ENCODE measurements around the gene GALNT2.

DNA sequence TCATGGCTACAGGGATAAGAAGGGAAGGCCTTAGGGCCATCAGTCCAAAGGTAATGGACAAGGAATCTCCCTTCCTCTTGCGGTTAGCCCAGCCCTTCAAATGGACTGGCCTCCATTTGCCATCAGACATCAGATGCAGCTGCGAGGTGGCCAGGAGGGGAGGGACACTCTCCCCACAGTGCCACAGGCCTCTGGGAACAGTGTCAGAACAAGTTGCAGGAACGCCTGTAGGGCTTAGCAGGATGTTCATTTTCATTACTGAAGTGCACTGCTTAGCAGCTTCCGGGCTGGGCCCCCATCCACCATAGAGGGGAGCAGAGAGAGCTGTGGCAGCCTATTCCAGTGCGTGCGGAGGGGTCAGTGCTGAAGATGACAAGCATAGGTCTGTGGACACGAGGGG, 127.5 kb downstream of the GALNT2 start:
- TF ChIP-seq, protein P1, sequence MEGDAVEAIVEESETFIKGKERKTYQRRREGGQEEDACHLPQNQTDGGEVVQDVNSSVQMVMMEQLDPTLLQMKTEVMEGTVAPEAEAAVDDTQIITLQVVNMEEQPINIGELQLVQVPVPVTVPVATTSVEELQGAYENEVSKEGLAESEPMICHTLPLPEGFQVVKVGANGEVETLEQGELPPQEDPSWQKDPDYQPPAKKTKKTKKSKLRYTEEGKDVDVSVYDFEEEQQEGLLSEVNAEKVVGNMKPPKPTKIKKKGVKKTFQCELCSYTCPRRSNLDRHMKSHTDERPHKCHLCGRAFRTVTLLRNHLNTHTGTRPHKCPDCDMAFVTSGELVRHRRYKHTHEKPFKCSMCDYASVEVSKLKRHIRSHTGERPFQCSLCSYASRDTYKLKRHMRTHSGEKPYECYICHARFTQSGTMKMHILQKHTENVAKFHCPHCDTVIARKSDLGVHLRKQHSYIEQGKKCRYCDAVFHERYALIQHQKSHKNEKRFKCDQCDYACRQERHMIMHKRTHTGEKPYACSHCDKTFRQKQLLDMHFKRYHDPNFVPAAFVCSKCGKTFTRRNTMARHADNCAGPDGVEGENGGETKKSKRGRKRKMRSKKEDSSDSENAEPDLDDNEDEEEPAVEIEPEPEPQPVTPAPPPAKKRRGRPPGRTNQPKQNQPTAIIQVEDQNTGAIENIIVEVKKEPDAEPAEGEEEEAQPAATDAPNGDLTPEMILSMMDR (IDR thresholded peaks at IDR 0.05 in 2 of 3, conservative IDR thresholded peaks at IDR 0.05 in 1 of 3; ENCODE audit: control insufficient read depth in 2 of 3, extremely low read depth in 1 of 3, insufficient read depth in 1 of 3, low read depth in 3 of 3, low read length in 3 of 3): no peak
- TF ChIP-seq NFIC (IDR thresholded peaks at IDR 0.05; ENCODE audit: low read depth, low read length) (no peak), ZNF274 (IDR thresholded peaks at IDR 0.05; ENCODE audit: insufficient read depth, insufficient read length) (no peak), RAD21 (IDR thresholded peaks at IDR 0.05; ENCODE audit: insufficient read depth, low read depth, low read length) (no peak), ZNF24 (IDR thresholded peaks at IDR 0.05) (no peak), HDAC2 (IDR thresholded peaks at IDR 0.05) (no peak), EZH2 (IDR thresholded peaks at IDR 0.05; ENCODE audit: borderline replicate concordance, control insufficient read depth, low read depth, low read length) (no peak), CBX5 (IDR thresholded peaks at IDR 0.05; ENCODE audit: low read depth) (no peak), EP300 (IDR thresholded peaks at IDR 0.05; ENCODE audit: borderline replicate concordance in 1 of 2, control insufficient read depth in 1 of 2, low read depth in 2 of 2, low read length in 2 of 2) (no peak), KDM1A (IDR thresholded peaks at IDR 0.05; ENCODE audit: borderline replicate concordance) (no peak), POLR2AphosphoS5 (IDR thresholded peaks at IDR 0.05; ENCODE audit: low read length) (no peak)
- TF ChIP-seq, protein P2, sequence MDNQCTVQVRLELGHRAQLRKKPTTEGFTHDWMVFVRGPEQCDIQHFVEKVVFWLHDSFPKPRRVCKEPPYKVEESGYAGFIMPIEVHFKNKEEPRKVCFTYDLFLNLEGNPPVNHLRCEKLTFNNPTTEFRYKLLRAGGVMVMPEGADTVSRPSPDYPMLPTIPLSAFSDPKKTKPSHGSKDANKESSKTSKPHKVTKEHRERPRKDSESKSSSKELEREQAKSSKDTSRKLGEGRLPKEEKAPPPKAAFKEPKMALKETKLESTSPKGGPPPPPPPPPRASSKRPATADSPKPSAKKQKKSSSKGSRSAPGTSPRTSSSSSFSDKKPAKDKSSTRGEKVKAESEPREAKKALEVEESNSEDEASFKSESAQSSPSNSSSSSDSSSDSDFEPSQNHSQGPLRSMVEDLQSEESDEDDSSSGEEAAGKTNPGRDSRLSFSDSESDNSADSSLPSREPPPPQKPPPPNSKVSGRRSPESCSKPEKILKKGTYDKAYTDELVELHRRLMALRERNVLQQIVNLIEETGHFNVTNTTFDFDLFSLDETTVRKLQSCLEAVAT (IDR thresholded peaks at IDR 0.05): no peak
- TF ChIP-seq, protein P3, sequence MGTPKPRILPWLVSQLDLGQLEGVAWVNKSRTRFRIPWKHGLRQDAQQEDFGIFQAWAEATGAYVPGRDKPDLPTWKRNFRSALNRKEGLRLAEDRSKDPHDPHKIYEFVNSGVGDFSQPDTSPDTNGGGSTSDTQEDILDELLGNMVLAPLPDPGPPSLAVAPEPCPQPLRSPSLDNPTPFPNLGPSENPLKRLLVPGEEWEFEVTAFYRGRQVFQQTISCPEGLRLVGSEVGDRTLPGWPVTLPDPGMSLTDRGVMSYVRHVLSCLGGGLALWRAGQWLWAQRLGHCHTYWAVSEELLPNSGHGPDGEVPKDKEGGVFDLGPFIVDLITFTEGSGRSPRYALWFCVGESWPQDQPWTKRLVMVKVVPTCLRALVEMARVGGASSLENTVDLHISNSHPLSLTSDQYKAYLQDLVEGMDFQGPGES (IDR thresholded peaks at IDR 0.05): no peak
- TF ChIP-seq, protein P4, sequence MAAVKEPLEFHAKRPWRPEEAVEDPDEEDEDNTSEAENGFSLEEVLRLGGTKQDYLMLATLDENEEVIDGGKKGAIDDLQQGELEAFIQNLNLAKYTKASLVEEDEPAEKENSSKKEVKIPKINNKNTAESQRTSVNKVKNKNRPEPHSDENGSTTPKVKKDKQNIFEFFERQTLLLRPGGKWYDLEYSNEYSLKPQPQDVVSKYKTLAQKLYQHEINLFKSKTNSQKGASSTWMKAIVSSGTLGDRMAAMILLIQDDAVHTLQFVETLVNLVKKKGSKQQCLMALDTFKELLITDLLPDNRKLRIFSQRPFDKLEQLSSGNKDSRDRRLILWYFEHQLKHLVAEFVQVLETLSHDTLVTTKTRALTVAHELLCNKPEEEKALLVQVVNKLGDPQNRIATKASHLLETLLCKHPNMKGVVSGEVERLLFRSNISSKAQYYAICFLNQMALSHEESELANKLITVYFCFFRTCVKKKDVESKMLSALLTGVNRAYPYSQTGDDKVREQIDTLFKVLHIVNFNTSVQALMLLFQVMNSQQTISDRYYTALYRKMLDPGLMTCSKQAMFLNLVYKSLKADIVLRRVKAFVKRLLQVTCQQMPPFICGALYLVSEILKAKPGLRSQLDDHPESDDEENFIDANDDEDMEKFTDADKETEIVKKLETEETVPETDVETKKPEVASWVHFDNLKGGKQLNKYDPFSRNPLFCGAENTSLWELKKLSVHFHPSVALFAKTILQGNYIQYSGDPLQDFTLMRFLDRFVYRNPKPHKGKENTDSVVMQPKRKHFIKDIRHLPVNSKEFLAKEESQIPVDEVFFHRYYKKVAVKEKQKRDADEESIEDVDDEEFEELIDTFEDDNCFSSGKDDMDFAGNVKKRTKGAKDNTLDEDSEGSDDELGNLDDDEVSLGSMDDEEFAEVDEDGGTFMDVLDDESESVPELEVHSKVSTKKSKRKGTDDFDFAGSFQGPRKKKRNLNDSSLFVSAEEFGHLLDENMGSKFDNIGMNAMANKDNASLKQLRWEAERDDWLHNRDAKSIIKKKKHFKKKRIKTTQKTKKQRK (IDR thresholded peaks at IDR 0.05; ENCODE audit: low read depth, low read length): no peak
